ENCODE data around the gene SLC2A14. TPM values are rescaled to one million over a fixed set of nuclear protein-coding genes. Genes with fewer than 3 reads are reported as not detected.
"Not testable (repeated sequence)": the region's sequence is repeated elsewhere in the genome, so short reads cannot be mapped to it uniquely, and the experiment has no call there.

Gene SLC2A14
- polyA plus RNA-seq, 1 donor (not counting 4 experiments of a cell fraction or from before 2014, with no cell fraction given), result 0.51 TPM

- H3K9me3 ChIP-seq (ENCODE audit: control insufficient read depth, low read depth, low read length); H3K4me2 ChIP-seq (ENCODE audit: control insufficient read depth, extremely low read depth, insufficient read depth, low read depth, low read length); H3K4me3 ChIP-seq (ENCODE audit: control insufficient read depth in 2 of 3, extremely low read depth in 1 of 3, insufficient read depth in 2 of 3, low read depth in 1 of 3, low read length in 3 of 3); H3K9ac ChIP-seq (ENCODE audit: control insufficient read depth, extremely low read depth, insufficient read depth, low read length); H3K4me1 ChIP-seq (ENCODE audit: control insufficient read depth, extremely low read depth, insufficient read depth, low read length); H4K20me1 ChIP-seq (ENCODE audit: control insufficient read depth, extremely low read depth, insufficient read depth, low read length); H3K27ac ChIP-seq (ENCODE audit: control insufficient read depth, insufficient read depth, low read length); H3K9me1 ChIP-seq (ENCODE audit: control insufficient read depth, extremely low read depth, insufficient read depth, low read length); H2AFZ ChIP-seq (ENCODE audit: control insufficient read depth, low read length); H3K79me2 ChIP-seq (ENCODE audit: control insufficient read depth, insufficient read depth, low read length); DNase-seq (ENCODE audit: low read depth, low spot score); H3K27me3 ChIP-seq (ENCODE audit: control insufficient read depth, extremely low read depth, insufficient read depth, low read length); H3K36me3 ChIP-seq (ENCODE audit: control insufficient read depth in 2 of 2, extremely low read depth in 1 of 2, insufficient read depth in 2 of 2, low read length in 2 of 2); dilution Hi-C loops (cut with MboI; ENCODE audit: extremely low pct_ligation_motif_present, low sequenced_read_pairs): not testable (repeated sequence)
- FAIRE-seq, result peak; percentile 17
Observed at GRCh38 chr12:7905600-7906125, 32.9 kb upstream of the SLC2A14 start.

GRCh38 chr12:7905071-7905470, 32.4 kb upstream of the SLC2A14 start:
- no peak for DNase-seq (ENCODE audit: low read depth, low spot score)
- no peak overlapping the region for H3K9ac ChIP-seq (ENCODE audit: control insufficient read depth, extremely low read depth, insufficient read depth, low read length)
- TF ChIP-seq CTCF (optimal IDR thresholded peaks at IDR 0.05 in 1 of 3, IDR thresholded peaks at IDR 0.05 in 1 of 3, conservative IDR thresholded peaks at IDR 0.05 in 1 of 3; ENCODE audit: extremely low read depth in 1 of 3, insufficient read depth in 2 of 3, low read length in 3 of 3) (no peak), EZH2 (IDR thresholded peaks at IDR 0.05; ENCODE audit: low read length) (no peak)
- no peaks in the 10 kb centered on the region for H3K9me3 ChIP-seq (ENCODE audit: control insufficient read depth, low read depth, low read length)
- H3K27ac ChIP-seq (ENCODE audit: control insufficient read depth, insufficient read depth, low read length), result no peak overlapping the region
- no peaks in the 10 kb centered on the region for H3K9me1 ChIP-seq (ENCODE audit: control insufficient read depth, extremely low read depth, insufficient read depth, low read length)
- no peak for FAIRE-seq
- H3K4me2 ChIP-seq (ENCODE audit: control insufficient read depth, extremely low read depth, insufficient read depth, low read depth, low read length), result no peak overlapping the region
- no peaks in the 10 kb centered on the region for H3K79me2 ChIP-seq (ENCODE audit: control insufficient read depth, insufficient read depth, low read length)
- no peaks in the 10 kb centered on the region for H3K36me3 ChIP-seq (ENCODE audit: control insufficient read depth in 2 of 2, extremely low read depth in 1 of 2, insufficient read depth in 2 of 2, low read length in 2 of 2)
- dilution Hi-C loops (cut with MboI; ENCODE audit: extremely low pct_ligation_motif_present, low sequenced_read_pairs), result no loop called here
- H3K27me3 ChIP-seq (ENCODE audit: control insufficient read depth, extremely low read depth, insufficient read depth, low read length), result no peaks in the 10 kb centered on the region
- no peak overlapping the region for H2AFZ ChIP-seq (ENCODE audit: control insufficient read depth, low read length)
- no peaks in the 10 kb centered on the region for H4K20me1 ChIP-seq (ENCODE audit: control insufficient read depth, extremely low read depth, insufficient read depth, low read length)
- H3K4me3 ChIP-seq (ENCODE audit: control insufficient read depth in 2 of 3, extremely low read depth in 1 of 3, insufficient read depth in 2 of 3, low read depth in 1 of 3, low read length in 3 of 3), result no peak overlapping the region
- no peaks in the 10 kb centered on the region for H3K4me1 ChIP-seq (ENCODE audit: control insufficient read depth, extremely low read depth, insufficient read depth, low read length)

GRCh38 chr12:7902416-7902815, 29.7 kb upstream of the SLC2A14 start:
- H3K79me2 ChIP-seq (ENCODE audit: control insufficient read depth, insufficient read depth, low read length); H3K4me2 ChIP-seq (ENCODE audit: control insufficient read depth, extremely low read depth, insufficient read depth, low read depth, low read length); H3K9me1 ChIP-seq (ENCODE audit: control insufficient read depth, extremely low read depth, insufficient read depth, low read length); FAIRE-seq; DNase-seq (ENCODE audit: low read depth, low spot score); dilution Hi-C loops (cut with MboI; ENCODE audit: extremely low pct_ligation_motif_present, low sequenced_read_pairs); H2AFZ ChIP-seq (ENCODE audit: control insufficient read depth, low read length); H3K4me3 ChIP-seq (ENCODE audit: control insufficient read depth in 2 of 3, extremely low read depth in 1 of 3, insufficient read depth in 2 of 3, low read depth in 1 of 3, low read length in 3 of 3); H3K27ac ChIP-seq (ENCODE audit: control insufficient read depth, insufficient read depth, low read length); H3K36me3 ChIP-seq (ENCODE audit: control insufficient read depth in 2 of 2, extremely low read depth in 1 of 2, insufficient read depth in 2 of 2, low read length in 2 of 2); H3K9me3 ChIP-seq (ENCODE audit: control insufficient read depth, low read depth, low read length); H4K20me1 ChIP-seq (ENCODE audit: control insufficient read depth, extremely low read depth, insufficient read depth, low read length); H3K4me1 ChIP-seq (ENCODE audit: control insufficient read depth, extremely low read depth, insufficient read depth, low read length); H3K27me3 ChIP-seq (ENCODE audit: control insufficient read depth, extremely low read depth, insufficient read depth, low read length); H3K9ac ChIP-seq (ENCODE audit: control insufficient read depth, extremely low read depth, insufficient read depth, low read length): not testable (repeated sequence)
